H9 (cell line): ENCODE results near the gene CCNY. TPM values are rescaled to one million over a fixed set of nuclear protein-coding genes. Genes with fewer than 3 reads are reported as not detected.

ENCODE experiments used
- DNase-seq: peaks from one replicate; pipeline ENCODE4 v3.0.0-alpha.2; 2017
- H2AFZ ChIP-seq: one replicate; pipeline ENCODE4 v1.6.1; 2013; ENCODE audit warnings: mild to moderate bottlenecking, low read length, control low read depth, moderate library complexity
- H2AK5ac ChIP-seq: 2 replicates; pipeline ENCODE4 v1.6.1; 2013; ENCODE audit warnings: low read length, control low read depth, mixed read lengths; ENCODE audit not compliant: insufficient read length
- H2BK120ac ChIP-seq: one replicate; pipeline ENCODE4 v1.6.1; 2013; ENCODE audit warnings: low read depth, mild to moderate bottlenecking, low read length, control low read depth, inconsistent platforms; ENCODE audit not compliant: poor library complexity, severe bottlenecking
- H2BK12ac ChIP-seq: 2 replicates; pipeline ENCODE4 v1.6.1; 2013; ENCODE audit warnings: low read length, control low read depth, mixed read lengths, low read depth; ENCODE audit not compliant: insufficient read length
- H2BK15ac ChIP-seq: 2 replicates; pipeline ENCODE4 v1.6.1; 2013; ENCODE audit warnings: low read depth, low read length, control low read depth
- H2BK20ac ChIP-seq: one replicate; pipeline ENCODE4 v1.6.1; 2013; ENCODE audit warnings: low read depth, mild to moderate bottlenecking, low read length, control low read depth, inconsistent platforms; ENCODE audit not compliant: poor library complexity, severe bottlenecking
- H2BK5ac ChIP-seq: 2 replicates; pipeline ENCODE4 v1.6.1; 2013; ENCODE audit warnings: low read length, control low read depth, mixed read lengths; ENCODE audit not compliant: insufficient read length
- H3K14ac ChIP-seq: 2 replicates; pipeline ENCODE4 v1.6.1; 2013; ENCODE audit warnings: low read length, control low read depth; ENCODE audit not compliant: insufficient read depth
- H3K18ac ChIP-seq: 2 replicates; pipeline ENCODE4 v1.6.1; 2013; ENCODE audit warnings: low read depth, mild to moderate bottlenecking, mixed read lengths, low read length, control low read depth; ENCODE audit not compliant: insufficient read length
- H3K23ac ChIP-seq: 2 replicates; pipeline ENCODE4 v1.6.1; 2013; ENCODE audit warnings: low read length, control low read depth, mixed read lengths, low read depth; ENCODE audit not compliant: insufficient read length
- H3K23me2 ChIP-seq: 2 replicates; pipeline ENCODE4 v1.6.1; 2013; ENCODE audit warnings: low read depth, mild to moderate bottlenecking, mixed read lengths, low read length, control low read depth; ENCODE audit not compliant: insufficient read length, poor library complexity, severe bottlenecking
- H3K27ac ChIP-seq: 2 replicates; pipeline ENCODE4 v1.5.1; 2013; ENCODE audit warnings: low read length, control low read depth, mixed read lengths, low read depth; ENCODE audit not compliant: insufficient read length
- H3K27me3 ChIP-seq: 2 replicates; pipeline ENCODE4 v1.6.1; 2013; ENCODE audit warnings: low read length, control low read depth, inconsistent platforms; ENCODE audit not compliant: insufficient read depth
- H3K4ac ChIP-seq: 2 replicates; pipeline ENCODE4 v1.6.1; 2013; ENCODE audit warnings: low read depth, mild to moderate bottlenecking, control low read depth, inconsistent platforms, low read length, moderate library complexity
- H3K4me1 ChIP-seq: 2 replicates; pipeline ENCODE4 v1.6.1; 2013; ENCODE audit warnings: low read length, control low read depth, inconsistent platforms; ENCODE audit not compliant: insufficient read depth
- H3K4me2 ChIP-seq: 2 replicates; pipeline ENCODE4 v1.6.1; 2013; ENCODE audit warnings: low read length, control low read depth, mixed read lengths; ENCODE audit not compliant: insufficient read length, insufficient read depth
- H3K56ac ChIP-seq: 2 replicates; pipeline ENCODE4 v1.6.1; 2013; ENCODE audit warnings: low read depth, mild to moderate bottlenecking, mixed read lengths, low read length, control low read depth; ENCODE audit not compliant: insufficient read length
- H3K79me1 ChIP-seq: 2 replicates; pipeline ENCODE4 v1.6.1; 2013; ENCODE audit warnings: low read depth, mild to moderate bottlenecking, moderate library complexity, low read length, control low read depth, inconsistent platforms; ENCODE audit not compliant: insufficient read depth, poor library complexity, severe bottlenecking
- H3K79me2 ChIP-seq: 2 replicates; pipeline ENCODE4 v1.6.1; 2013; ENCODE audit warnings: low read length, control low read depth, inconsistent platforms; ENCODE audit not compliant: insufficient read depth
- H3K9ac ChIP-seq: 2 replicates; pipeline ENCODE4 v1.6.1; 2013; ENCODE audit warnings: low read length, control low read depth, mixed read lengths; ENCODE audit not compliant: insufficient read length; ENCODE audit errors: extremely low read depth
- H3K9me3 ChIP-seq: one replicate; pipeline ENCODE4 v1.6.1; 2013; ENCODE audit warnings: low read depth, low read length, inconsistent platforms; ENCODE audit not compliant: control insufficient read depth
- H3T11ph ChIP-seq: one replicate; pipeline ENCODE4 v1.6.1; 2013; ENCODE audit warnings: mild to moderate bottlenecking, low read length, control low read depth, inconsistent platforms
- H4K20me1 ChIP-seq: one replicate; pipeline ENCODE4 v1.6.1; 2013; ENCODE audit not compliant: control insufficient read depth, insufficient read length, insufficient read depth
- H4K5ac ChIP-seq: 2 replicates; pipeline ENCODE4 v1.6.1; 2013; ENCODE audit warnings: low read depth, mild to moderate bottlenecking, mixed read lengths, low read length, control low read depth; ENCODE audit not compliant: insufficient read length
- H4K8ac ChIP-seq: replicated peaks from 2 replicates; pipeline ENCODE4 v1.6.1; 2013; ENCODE audit warnings: low read length, control low read depth, mixed read lengths, low read depth; ENCODE audit not compliant: insufficient read length
- H4K91ac ChIP-seq: 2 replicates; pipeline ENCODE4 v1.6.1; 2013; ENCODE audit warnings: low read depth, mild to moderate bottlenecking, moderate library complexity, mixed read lengths, low read length, control low read depth; ENCODE audit not compliant: insufficient read length
- H3K27ac Mint-ChIP-seq, 3 experiments: 2 replicates in 2 of 3; 3 replicates in 1 of 3; pipeline ENCODE4 v1.8.0; 2020 to 2021; ENCODE audit warnings: mixed read lengths in 3 of 3, mild to moderate bottlenecking in 1 of 3, moderate library complexity in 1 of 3
- H3K27me3 Mint-ChIP-seq: 2 replicates; pipeline ENCODE4 v1.8.0; 2021; ENCODE audit warnings: low read depth, mild to moderate bottlenecking, moderate library complexity, mixed read lengths
- H3K36me3 Mint-ChIP-seq, 3 experiments: 2 replicates in 2 of 3; 3 replicates in 1 of 3; pipeline ENCODE4 v1.8.0; 2020 to 2021; ENCODE audit warnings: low read depth in 3 of 3, mixed read lengths in 3 of 3; ENCODE audit not compliant: insufficient read depth in 1 of 3
- H3K4me1 Mint-ChIP-seq, 2 experiments: 2 replicates each; pipeline ENCODE4 v1.8.0; 2020; ENCODE audit warnings: mixed read lengths in 2 of 2
- H3K4me3 Mint-ChIP-seq, 2 experiments: 2 replicates in 1 of 2; 3 replicates in 1 of 2; pipeline ENCODE4 v1.8.0; 2020 to 2021; ENCODE audit warnings: mild to moderate bottlenecking in 2 of 2, mixed read lengths in 2 of 2, moderate library complexity in 1 of 2
- H3K9me3 Mint-ChIP-seq, 2 experiments: 2 replicates in 1 of 2; 3 replicates in 1 of 2; pipeline ENCODE4 v1.8.0; 2020; ENCODE audit warnings: mild to moderate bottlenecking in 2 of 2, mixed read lengths in 2 of 2, moderate library complexity in 1 of 2
- WGBS: extraction: QIAGEN DNeasy Blood & Tissue Kit; methylation state at CpG from one replicate; pipeline ENCODE4 v1.1.7; 2013; ENCODE audit warnings: missing lambda C conversion rate, low lambda C conversion rate, mixed read lengths; ENCODE audit not compliant: insufficient read length; ENCODE audit errors: extremely low coverage; 5-methylcytosine and 5-hydroxymethylcytosine counted together
- total RNA-seq: library from RNA; stranded (reverse); gene quantifications from 2 replicates; pipeline ENCODE4 v1.2.1, GENCODE V29; 2021
- TF ChIP-seq, protein P1 (sequence below): fragments of 200-600 bp; sonication (generic); conservative IDR thresholded peaks from 3 replicates; pipeline ENCODE4 v1.8.0; 2021; ENCODE audit warnings: antibody characterized with exemption, mild to moderate bottlenecking

CCNY gene
- total RNA-seq, 1 experiment from 2014 or later: 62.1 TPM

DNA sequence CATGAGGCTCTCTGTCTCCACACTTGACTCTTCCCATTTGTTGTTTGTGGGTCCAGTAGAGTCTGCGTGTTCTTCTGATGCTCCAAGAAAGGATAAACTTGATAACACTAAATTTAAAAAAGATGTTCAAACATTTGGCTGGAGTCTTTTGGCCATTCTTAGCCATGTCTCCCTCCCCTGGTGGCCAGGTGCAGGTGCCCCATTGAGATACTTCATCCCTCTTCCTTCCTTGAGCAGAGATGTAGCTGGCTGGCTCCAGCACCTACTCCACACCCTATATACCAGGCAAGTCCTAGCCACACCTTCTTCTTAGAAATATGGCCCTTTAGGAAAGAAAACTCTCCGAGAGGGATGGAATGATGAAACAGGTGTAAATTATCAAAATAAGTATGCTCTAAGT is 165.6 kb downstream of the CCNY start:
- no peak overlapping the region for H3K14ac ChIP-seq
- H2BK20ac ChIP-seq: no peak overlapping the region
- Mint-ChIP-seq H3K4me1 (peaks cover 31 to 32% of the 10 kb centered on the region in 2 experiments), H3K4me3 (no peak overlapping the region), H3K27ac (no peak overlapping the region), H3K36me3 (0 out of 7 replicates have a peak, but pooled peaks cover 0 to 2% (median 0%) of the 10 kb centered on the region in 3 experiments), H3K27me3 (no peaks in the 10 kb centered on the region), H3K9me3 (no peaks in the 10 kb centered on the region)
- H3K27ac ChIP-seq: no peak overlapping the region
- H4K8ac ChIP-seq: no peak overlapping the region
- H3K23me2 ChIP-seq: no peaks in the 10 kb centered on the region
- peaks cover 2% of the 10 kb centered on the region for H3K79me1 ChIP-seq
- H3K56ac ChIP-seq: no peak overlapping the region
- TF ChIP-seq, protein P1, sequence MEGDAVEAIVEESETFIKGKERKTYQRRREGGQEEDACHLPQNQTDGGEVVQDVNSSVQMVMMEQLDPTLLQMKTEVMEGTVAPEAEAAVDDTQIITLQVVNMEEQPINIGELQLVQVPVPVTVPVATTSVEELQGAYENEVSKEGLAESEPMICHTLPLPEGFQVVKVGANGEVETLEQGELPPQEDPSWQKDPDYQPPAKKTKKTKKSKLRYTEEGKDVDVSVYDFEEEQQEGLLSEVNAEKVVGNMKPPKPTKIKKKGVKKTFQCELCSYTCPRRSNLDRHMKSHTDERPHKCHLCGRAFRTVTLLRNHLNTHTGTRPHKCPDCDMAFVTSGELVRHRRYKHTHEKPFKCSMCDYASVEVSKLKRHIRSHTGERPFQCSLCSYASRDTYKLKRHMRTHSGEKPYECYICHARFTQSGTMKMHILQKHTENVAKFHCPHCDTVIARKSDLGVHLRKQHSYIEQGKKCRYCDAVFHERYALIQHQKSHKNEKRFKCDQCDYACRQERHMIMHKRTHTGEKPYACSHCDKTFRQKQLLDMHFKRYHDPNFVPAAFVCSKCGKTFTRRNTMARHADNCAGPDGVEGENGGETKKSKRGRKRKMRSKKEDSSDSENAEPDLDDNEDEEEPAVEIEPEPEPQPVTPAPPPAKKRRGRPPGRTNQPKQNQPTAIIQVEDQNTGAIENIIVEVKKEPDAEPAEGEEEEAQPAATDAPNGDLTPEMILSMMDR: peak; percentile 53
- H4K20me1 ChIP-seq: no peaks in the 10 kb centered on the region
- H3K4me1 ChIP-seq: peaks cover 8% of the 10 kb centered on the region; the same call in 1 of the 2 replicates
- H3K18ac ChIP-seq: no peak overlapping the region
- H3K9ac ChIP-seq: no peak overlapping the region
- H3K4me2 ChIP-seq: no peak overlapping the region
- no peak overlapping the region for H2BK12ac ChIP-seq
- H2AK5ac ChIP-seq: no peak overlapping the region
- no peaks in the 10 kb centered on the region for H3K27me3 ChIP-seq
- no peak overlapping the region for H3K4ac ChIP-seq
- DNase-seq: no peak
- no peaks in the 10 kb centered on the region for H3K9me3 ChIP-seq
- WGBS: no CpG with 5 or more reads among the region's 2 CpGs
- no peak overlapping the region for H2BK120ac ChIP-seq
- no peak overlapping the region for H3T11ph ChIP-seq
- H4K5ac ChIP-seq: no peak overlapping the region
- H2BK5ac ChIP-seq: no peak overlapping the region
- no peak overlapping the region for H3K23ac ChIP-seq
- H2AFZ ChIP-seq: no peak overlapping the region
- H3K79me2 ChIP-seq: no peaks in the 10 kb centered on the region; the same call in 1 of the 2 replicates
- H4K91ac ChIP-seq: no peak overlapping the region
- H2BK15ac ChIP-seq: no peak overlapping the region
